Smooth muscle cell (in vitro differentiated cells): ENCODE measurements around the gene XPC. TPM values are rescaled to one million over a fixed set of nuclear protein-coding genes. Genes with fewer than 3 reads are reported as not detected.

Experiments used
- DNase-seq: peaks from one replicate; lab custom pipeline; 2025; ENCODE audit not compliant: unreplicated experiment; lab: John Stamatoyannopoulos, UW
- H2AFZ ChIP-seq: fragments of 200-600 bp; sonication (generic); 2 replicates; pipeline ENCODE4 v1.6.0; 2016; ENCODE audit warnings: antibody characterized with exemption, low read depth, mild to moderate bottlenecking
- H3F3A ChIP-seq: fragments of 200-600 bp; sonication (generic); 2 replicates; pipeline ENCODE4 v1.6.0; 2017; ENCODE audit warnings: antibody characterized with exemption, low read depth
- H3K27ac ChIP-seq: fragments of 200-600 bp; sonication (generic); 2 replicates; pipeline ENCODE4 v1.5.1; 2016; ENCODE audit warnings: low read depth, mild to moderate bottlenecking
- H3K27me3 ChIP-seq: fragments of 200-600 bp; sonication (generic); 2 replicates; pipeline ENCODE4 v1.6.1; 2016; ENCODE audit warnings: low read depth, mild to moderate bottlenecking
- H3K36me3 ChIP-seq: fragments of 200-600 bp; sonication (generic); 2 replicates; pipeline ENCODE4 v1.5.1; 2016; ENCODE audit warnings: low read depth
- H3K4me1 ChIP-seq: fragments of 200-600 bp; sonication (generic); 2 replicates; pipeline ENCODE4 v1.5.1; 2016; ENCODE audit warnings: low read depth
- H3K4me2 ChIP-seq: fragments of 200-600 bp; sonication (generic); 2 replicates; pipeline ENCODE4 v1.6.0; 2016; ENCODE audit warnings: mild to moderate bottlenecking
- H3K4me3 ChIP-seq: fragments of 200-600 bp; sonication (generic); 2 replicates; pipeline ENCODE4 v1.5.1; 2016; ENCODE audit warnings: mild to moderate bottlenecking
- H3K79me2 ChIP-seq: fragments of 200-600 bp; sonication (generic); 2 replicates; pipeline ENCODE4 v1.6.0; 2016; ENCODE audit warnings: low read depth, mild to moderate bottlenecking
- H3K9ac ChIP-seq: fragments of 200-600 bp; sonication (generic); 2 replicates; pipeline ENCODE4 v1.6.0; 2016; ENCODE audit warnings: low read depth
- H3K9me3 ChIP-seq: fragments of 200-600 bp; sonication (generic); replicated peaks from 2 replicates; pipeline ENCODE4 v1.5.1; 2016; ENCODE audit warnings: low read depth
- H4K20me1 ChIP-seq: fragments of 200-600 bp; sonication (generic); 2 replicates; pipeline ENCODE4 v1.6.0; 2016; ENCODE audit warnings: low read depth
- CTCF ChIP-seq: fragments of 200-600 bp; sonication (generic); IDR thresholded peaks from 2 replicates; pipeline ENCODE4 v1.5.1; 2017; ENCODE audit warnings: borderline replicate concordance, mild to moderate bottlenecking, antibody characterized with exemption; ENCODE audit not compliant: insufficient read depth, poor library complexity, severe bottlenecking
- WGBS: methylation state at CpG from one replicate; pipeline ENCODE4 v1.1.7; 2016; ENCODE audit warnings: low lambda C conversion rate; 5-methylcytosine and 5-hydroxymethylcytosine counted together
- polyA plus RNA-seq: library from polyadenylated mRNA; unstranded; fragments of >200 nt; fragmentation: Nextera tagmentation; extraction: Ambion mirVana; gene quantifications from 2 replicates; pipeline ENCODE4 v1.2.1, GENCODE V29; 2016
- total RNA-seq: library from RNA; depleted of rRNA; stranded (reverse); fragments of >200 nt; gene quantifications from 2 replicates; pipeline ENCODE4 v1.2.3, GENCODE V29; 2014

The XPC gene
- total and polyA plus RNA-seq, 2 experiments from 2014 or later, result 20.9 to 23.8 TPM

- 72% methylated on average over 19 of the region's 19 CpGs for WGBS
- H4K20me1 ChIP-seq, result no peaks in the 10 kb centered on the region
- no peak for TF ChIP-seq CTCF
- H3K79me2 ChIP-seq, result no peaks in the 10 kb centered on the region
- no peaks in the 10 kb centered on the region for H3K9me3 ChIP-seq
- peak overlapping the region; percentile 100 for H3K27ac ChIP-seq
- H3F3A ChIP-seq, result peaks cover 25% of the 10 kb centered on the region
- H3K36me3 ChIP-seq, result no peaks in the 10 kb centered on the region
- H3K4me2 ChIP-seq, result no peak overlapping the region
- H3K9ac ChIP-seq, result no peak overlapping the region
- peaks cover 11% of the 10 kb centered on the region for H3K4me1 ChIP-seq
- no peak overlapping the region for H3K4me3 ChIP-seq
- DNase-seq, result no peak
- no peak overlapping the region for H2AFZ ChIP-seq
- no peaks in the 10 kb centered on the region for H3K27me3 ChIP-seq
Observed at GRCh38 chr3:14141602-14142341, 36.6 kb downstream of the XPC start.

DNA sequence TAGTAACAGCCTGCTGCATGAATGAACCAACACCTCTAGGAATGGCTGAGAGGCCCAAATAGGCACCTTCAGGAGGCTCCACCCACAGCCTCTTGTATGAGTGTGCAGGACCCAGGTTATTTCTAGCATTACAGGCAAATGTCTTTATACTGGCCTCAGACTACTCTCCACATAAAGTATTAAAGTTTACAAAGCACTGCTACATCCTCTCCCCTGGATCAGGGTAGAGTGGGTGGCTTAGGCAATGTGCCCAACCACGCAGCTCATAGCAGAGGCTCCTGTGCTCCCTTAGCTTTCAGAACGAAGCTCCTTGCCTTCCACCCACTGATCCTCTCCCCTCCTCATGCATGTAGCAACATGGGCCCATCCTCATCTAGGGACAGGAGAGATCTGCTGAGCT, 37.3 kb downstream of the XPC start:
- Histone ChIP-seq H2AFZ (no peak overlapping the region), H3K9me3 (no peaks in the 10 kb centered on the region), H3K9ac (no peak overlapping the region), H3K79me2 (no peaks in the 10 kb centered on the region), H3K36me3 (no peaks in the 10 kb centered on the region), H3K27ac (no peak overlapping the region), H3K4me1 (peaks cover 11% of the 10 kb centered on the region), H4K20me1 (no peaks in the 10 kb centered on the region), H3K4me2 (no peak overlapping the region), H3K27me3 (no peaks in the 10 kb centered on the region), H3F3A (peaks cover 25% of the 10 kb centered on the region), H3K4me3 (no peak overlapping the region)
- WGBS, result 71% methylated on average over 2 of the region's 2 CpGs
- no peak for TF ChIP-seq CTCF
- no peak for DNase-seq

GRCh38 chr3:14140668-14141067, 37.7 kb downstream of the XPC start:
- Histone ChIP-seq H3K27ac (no peak overlapping the region), H3K9ac (no peak overlapping the region), H3K27me3 (no peaks in the 10 kb centered on the region), H3K79me2 (no peaks in the 10 kb centered on the region), H3K4me3 (no peak overlapping the region), H3K9me3 (no peaks in the 10 kb centered on the region), H2AFZ (no peak overlapping the region), H3F3A (peaks cover 25% of the 10 kb centered on the region), H3K4me2 (no peak overlapping the region), H3K4me1 (peaks cover 11% of the 10 kb centered on the region), H3K36me3 (no peaks in the 10 kb centered on the region), H4K20me1 (no peaks in the 10 kb centered on the region)
- no peak for TF ChIP-seq CTCF
- WGBS, result 100% methylated on average over 2 of the region's 2 CpGs
- DNase-seq, result no peak

DNA sequence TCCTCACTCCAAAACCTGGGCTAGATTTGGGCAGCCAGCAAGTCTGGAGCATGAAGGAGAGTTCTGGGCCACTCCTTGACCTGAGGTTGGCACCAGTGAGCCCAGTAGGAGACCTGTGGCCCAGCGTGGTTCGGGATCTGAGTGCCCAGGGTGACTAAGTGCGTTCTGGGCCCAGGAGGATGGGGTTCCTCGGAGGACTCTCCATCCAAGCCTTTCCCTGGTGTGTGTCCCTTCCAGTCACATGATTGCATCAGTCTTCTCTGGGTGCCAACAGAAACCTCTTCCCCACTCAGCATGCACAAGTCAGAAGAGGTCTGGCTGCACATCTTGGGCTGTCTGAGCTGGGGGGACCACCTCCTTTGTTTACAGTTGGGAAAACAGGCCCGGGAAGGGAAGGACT, 38.6 kb downstream of the XPC start:
- H3F3A ChIP-seq, result peaks cover 25% of the 10 kb centered on the region
- H3K4me1 ChIP-seq, result peaks cover 11% of the 10 kb centered on the region
- no peak overlapping the region for H2AFZ ChIP-seq
- H3K4me2 ChIP-seq, result no peak overlapping the region
- DNase-seq, result no peak
- TF ChIP-seq CTCF, result no peak
- no peaks in the 10 kb centered on the region for H3K36me3 ChIP-seq
- H3K4me3 ChIP-seq, result no peak overlapping the region
- H4K20me1 ChIP-seq, result no peaks in the 10 kb centered on the region
- H3K27me3 ChIP-seq, result no peaks in the 10 kb centered on the region
- no peaks in the 10 kb centered on the region for H3K79me2 ChIP-seq
- H3K9ac ChIP-seq, result no peak overlapping the region
- no peaks in the 10 kb centered on the region for H3K9me3 ChIP-seq
- H3K27ac ChIP-seq, result no peak overlapping the region
- 92% methylated on average over 5 of the region's 5 CpGs for WGBS
